Upper lobe of right lung (tissue), 1 donor: ENCODE results near the gene TMEM9B. TPM values are rescaled to one million over a fixed set of nuclear protein-coding genes. Genes with fewer than 3 reads are reported as not detected.

Experiments used
- ATAC-seq: fragments of 200-7000 bp; cut with Tn5 transposase; one replicate; pipeline ENCODE4 v1.9.1; 2020; ENCODE audit warnings: mild to moderate bottlenecking, moderate library complexity
- DNase-seq: peaks from one replicate; pipeline ENCODE4 v3.0.0-alpha.2; 2020
- H3K27ac ChIP-seq: fragments of 200-600 bp; one replicate; pipeline ENCODE4 v1.8.0; 2022
- H3K27me3 ChIP-seq: fragments of 200-600 bp; one replicate; pipeline ENCODE4 v1.8.0; 2022; ENCODE audit warnings: mild to moderate bottlenecking
- H3K36me3 ChIP-seq: fragments of 200-600 bp; one replicate; pipeline ENCODE4 v1.8.0; 2022
- H3K4me1 ChIP-seq: fragments of 200-600 bp; one replicate; pipeline ENCODE4 v1.8.0; 2022
- H3K4me3 ChIP-seq: fragments of 200-600 bp; one replicate; pipeline ENCODE4 v1.8.0; 2022; ENCODE audit warnings: mild to moderate bottlenecking
- H3K9me3 ChIP-seq: fragments of 200-600 bp; one replicate; pipeline ENCODE4 v1.8.0; 2022
- CTCF ChIP-seq: fragments of 200-600 bp; IDR thresholded peaks from one replicate; pipeline ENCODE4 v1.8.0; 2022; ENCODE audit warnings: antibody characterized with exemption
- intact Hi-C: fragments of 100-400 bp; cut with DNase I; formaldehyde crosslinking; loops from one replicate; pipeline ENCODE4 v1.11.0; 2022
- total RNA-seq: library from RNA; stranded (reverse); fragmentation: NEBNext Ultra II Directional; extraction: Animal tissue kit (Norgen Biotek cat#: 25700); gene quantifications from one replicate; pipeline ENCODE4 v1.2.1, GENCODE V29; 2021
- donor health status: DM: no; HTN: yes; CAD: no; lungs with severe emphysema.

TMEM9B gene
- total RNA-seq, 1 donor from 2014 or later, result 64.9 TPM

- Histone ChIP-seq H3K4me3 (no peak overlapping the region), H3K9me3 (no peaks in the 10 kb centered on the region), H3K27me3 (no peaks in the 10 kb centered on the region), H3K27ac (no peak overlapping the region), H3K4me1 (no peaks in the 10 kb centered on the region), H3K36me3 (no peaks in the 10 kb centered on the region)
- ATAC-seq (no peak), DNase-seq (no peak)
- TF ChIP-seq CTCF, result no peak
- intact Hi-C loops, result no loop called here
These were observed 33.6 kb downstream of the TMEM9B start for GRCh38 chr11:8930456-8931175.

GRCh38 chr11:8928981-8929615, 35.1 kb downstream of the TMEM9B start:
- TF ChIP-seq CTCF, result no peak
- H3K27me3 ChIP-seq, result no peaks in the 10 kb centered on the region
- H3K9me3 ChIP-seq, result no peaks in the 10 kb centered on the region
- no peak overlapping the region for H3K27ac ChIP-seq
- DNase-seq, result no peak
- H3K36me3 ChIP-seq, result no peaks in the 10 kb centered on the region
- no peaks in the 10 kb centered on the region for H3K4me1 ChIP-seq
- ATAC-seq, result no peak
- intact Hi-C loops, result no loop called here
- H3K4me3 ChIP-seq, result no peak overlapping the region

- no peaks in the 10 kb centered on the region for H3K27me3 ChIP-seq
- DNase-seq, result no peak
- H3K9me3 ChIP-seq, result no peaks in the 10 kb centered on the region
- ATAC-seq, result no peak
- H3K36me3 ChIP-seq, result peaks cover under 1% of the 10 kb centered on the region
- H3K27ac ChIP-seq, result no peak overlapping the region
- TF ChIP-seq CTCF, result no peak
- intact Hi-C loops, result no loop called here
- H3K4me3 ChIP-seq, result no peak overlapping the region
- H3K4me1 ChIP-seq, result no peaks in the 10 kb centered on the region
These were observed 36.0 kb downstream of the TMEM9B start for GRCh38 chr11:8928205-8928604.

GRCh38 chr11:8927233-8927632, 37.0 kb downstream of the TMEM9B start:
- H3K9me3 ChIP-seq, result no peaks in the 10 kb centered on the region
- intact Hi-C loops, result no loop called here
- TF ChIP-seq CTCF, result no peak

GRCh38 chr11:8926236-8926635, 38.0 kb downstream of the TMEM9B start:
- H3K27ac ChIP-seq, result no peak overlapping the region
- no peak for DNase-seq
- no peaks in the 10 kb centered on the region for H3K27me3 ChIP-seq
- H3K4me1 ChIP-seq, result no peaks in the 10 kb centered on the region
- no peak for TF ChIP-seq CTCF
- no peak overlapping the region for H3K4me3 ChIP-seq
- intact Hi-C loops, result no loop called here
- no peaks in the 10 kb centered on the region for H3K9me3 ChIP-seq
- ATAC-seq, result no peak
- H3K36me3 ChIP-seq, result peaks cover 21% of the 10 kb centered on the region

More at GRCh38 chr11:8927233-8927632, 37.0 kb downstream of the TMEM9B start:
- Histone ChIP-seq H3K36me3 (peaks cover 11% of the 10 kb centered on the region), H3K27me3 (no peaks in the 10 kb centered on the region), H3K4me3 (no peak overlapping the region), H3K27ac (no peak overlapping the region), H3K4me1 (no peaks in the 10 kb centered on the region)
- DNase-seq, result no peak
- no peak for ATAC-seq
